Smooth muscle cell (in vitro differentiated cells): ENCODE results near the gene CALU. TPM values are rescaled to one million over a fixed set of nuclear protein-coding genes. Genes with fewer than 3 reads are reported as not detected.

Experiments used
- DNase-seq: peaks from one replicate; lab custom pipeline; 2025; ENCODE audit not compliant: unreplicated experiment; lab: John Stamatoyannopoulos, UW
- H2AFZ ChIP-seq: fragments of 200-600 bp; sonication (generic); 2 replicates; pipeline ENCODE4 v1.6.0; 2016; ENCODE audit warnings: antibody characterized with exemption, low read depth, mild to moderate bottlenecking
- H3F3A ChIP-seq: fragments of 200-600 bp; sonication (generic); 2 replicates; pipeline ENCODE4 v1.6.0; 2017; ENCODE audit warnings: antibody characterized with exemption, low read depth
- H3K27ac ChIP-seq: fragments of 200-600 bp; sonication (generic); 2 replicates; pipeline ENCODE4 v1.5.1; 2016; ENCODE audit warnings: low read depth, mild to moderate bottlenecking
- H3K27me3 ChIP-seq: fragments of 200-600 bp; sonication (generic); 2 replicates; pipeline ENCODE4 v1.6.1; 2016; ENCODE audit warnings: low read depth, mild to moderate bottlenecking
- H3K36me3 ChIP-seq: fragments of 200-600 bp; sonication (generic); 2 replicates; pipeline ENCODE4 v1.5.1; 2016; ENCODE audit warnings: low read depth
- H3K4me1 ChIP-seq: fragments of 200-600 bp; sonication (generic); 2 replicates; pipeline ENCODE4 v1.5.1; 2016; ENCODE audit warnings: low read depth
- H3K4me2 ChIP-seq: fragments of 200-600 bp; sonication (generic); 2 replicates; pipeline ENCODE4 v1.6.0; 2016; ENCODE audit warnings: mild to moderate bottlenecking
- H3K4me3 ChIP-seq: fragments of 200-600 bp; sonication (generic); 2 replicates; pipeline ENCODE4 v1.5.1; 2016; ENCODE audit warnings: mild to moderate bottlenecking
- H3K79me2 ChIP-seq: fragments of 200-600 bp; sonication (generic); 2 replicates; pipeline ENCODE4 v1.6.0; 2016; ENCODE audit warnings: low read depth, mild to moderate bottlenecking
- H3K9ac ChIP-seq: fragments of 200-600 bp; sonication (generic); 2 replicates; pipeline ENCODE4 v1.6.0; 2016; ENCODE audit warnings: low read depth
- H3K9me3 ChIP-seq: fragments of 200-600 bp; sonication (generic); replicated peaks from 2 replicates; pipeline ENCODE4 v1.5.1; 2016; ENCODE audit warnings: low read depth
- H4K20me1 ChIP-seq: fragments of 200-600 bp; sonication (generic); 2 replicates; pipeline ENCODE4 v1.6.0; 2016; ENCODE audit warnings: low read depth
- WGBS: methylation state at CpG from one replicate; pipeline ENCODE4 v1.1.7; 2016; ENCODE audit warnings: low lambda C conversion rate; 5-methylcytosine and 5-hydroxymethylcytosine counted together
- polyA plus RNA-seq: library from polyadenylated mRNA; unstranded; fragments of >200 nt; fragmentation: Nextera tagmentation; extraction: Ambion mirVana; gene quantifications from 2 replicates; pipeline ENCODE4 v1.2.1, GENCODE V29; 2016
- total RNA-seq: library from RNA; depleted of rRNA; stranded (reverse); fragments of >200 nt; gene quantifications from 2 replicates; pipeline ENCODE4 v1.2.3, GENCODE V29; 2014
- TF ChIP-seq, protein P1 (sequence below): fragments of 200-600 bp; sonication (generic); IDR thresholded peaks from 2 replicates; pipeline ENCODE4 v1.5.1; 2017; ENCODE audit warnings: borderline replicate concordance, mild to moderate bottlenecking, antibody characterized with exemption; ENCODE audit not compliant: insufficient read depth, poor library complexity, severe bottlenecking

Gene CALU
- total and polyA plus RNA-seq, 2 experiments from 2014 or later = 679 to 783 TPM

DNA sequence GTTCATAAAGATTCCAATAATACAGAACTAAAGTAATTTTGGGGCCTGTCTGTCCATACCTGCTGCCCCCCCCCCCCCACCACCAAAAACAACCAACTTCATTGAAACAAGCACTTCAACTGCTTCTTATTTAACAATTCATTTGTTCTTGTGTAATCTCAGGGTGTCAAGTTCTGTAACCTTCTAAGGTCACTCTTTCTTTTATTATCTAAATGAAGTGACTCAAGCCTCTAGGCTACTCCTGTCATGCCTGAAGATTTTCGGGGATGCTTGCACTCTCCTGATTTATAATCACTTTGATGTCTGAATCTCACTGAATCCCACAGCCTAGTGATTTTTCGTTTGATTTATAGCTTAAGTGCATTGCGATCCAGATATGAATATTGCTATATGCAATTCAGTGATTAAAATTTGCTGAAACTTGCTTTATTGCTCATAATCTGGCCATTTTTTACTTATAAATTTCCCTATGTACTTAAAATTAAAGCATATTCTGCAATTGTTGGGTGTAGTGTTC is 39.9 kb upstream of the CALU start:
- H3K4me2 ChIP-seq = no peak overlapping the region
- WGBS = 46% methylated on average over 3 of the region's 3 CpGs
- H3F3A ChIP-seq = no peaks in the 10 kb centered on the region
- peaks cover 18% of the 10 kb centered on the region for H3K27me3 ChIP-seq
- no peak overlapping the region for H3K27ac ChIP-seq
- no peak overlapping the region for H3K4me3 ChIP-seq
- no peaks in the 10 kb centered on the region for H4K20me1 ChIP-seq
- no peak overlapping the region for H3K9ac ChIP-seq
- H3K9me3 ChIP-seq = no peaks in the 10 kb centered on the region
- DNase-seq = no peak
- H3K36me3 ChIP-seq = no peaks in the 10 kb centered on the region
- H3K79me2 ChIP-seq = no peaks in the 10 kb centered on the region
- TF ChIP-seq, protein P1, sequence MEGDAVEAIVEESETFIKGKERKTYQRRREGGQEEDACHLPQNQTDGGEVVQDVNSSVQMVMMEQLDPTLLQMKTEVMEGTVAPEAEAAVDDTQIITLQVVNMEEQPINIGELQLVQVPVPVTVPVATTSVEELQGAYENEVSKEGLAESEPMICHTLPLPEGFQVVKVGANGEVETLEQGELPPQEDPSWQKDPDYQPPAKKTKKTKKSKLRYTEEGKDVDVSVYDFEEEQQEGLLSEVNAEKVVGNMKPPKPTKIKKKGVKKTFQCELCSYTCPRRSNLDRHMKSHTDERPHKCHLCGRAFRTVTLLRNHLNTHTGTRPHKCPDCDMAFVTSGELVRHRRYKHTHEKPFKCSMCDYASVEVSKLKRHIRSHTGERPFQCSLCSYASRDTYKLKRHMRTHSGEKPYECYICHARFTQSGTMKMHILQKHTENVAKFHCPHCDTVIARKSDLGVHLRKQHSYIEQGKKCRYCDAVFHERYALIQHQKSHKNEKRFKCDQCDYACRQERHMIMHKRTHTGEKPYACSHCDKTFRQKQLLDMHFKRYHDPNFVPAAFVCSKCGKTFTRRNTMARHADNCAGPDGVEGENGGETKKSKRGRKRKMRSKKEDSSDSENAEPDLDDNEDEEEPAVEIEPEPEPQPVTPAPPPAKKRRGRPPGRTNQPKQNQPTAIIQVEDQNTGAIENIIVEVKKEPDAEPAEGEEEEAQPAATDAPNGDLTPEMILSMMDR = no peak
- peaks cover 5% of the 10 kb centered on the region for H3K4me1 ChIP-seq
- H2AFZ ChIP-seq = no peak overlapping the region

DNA sequence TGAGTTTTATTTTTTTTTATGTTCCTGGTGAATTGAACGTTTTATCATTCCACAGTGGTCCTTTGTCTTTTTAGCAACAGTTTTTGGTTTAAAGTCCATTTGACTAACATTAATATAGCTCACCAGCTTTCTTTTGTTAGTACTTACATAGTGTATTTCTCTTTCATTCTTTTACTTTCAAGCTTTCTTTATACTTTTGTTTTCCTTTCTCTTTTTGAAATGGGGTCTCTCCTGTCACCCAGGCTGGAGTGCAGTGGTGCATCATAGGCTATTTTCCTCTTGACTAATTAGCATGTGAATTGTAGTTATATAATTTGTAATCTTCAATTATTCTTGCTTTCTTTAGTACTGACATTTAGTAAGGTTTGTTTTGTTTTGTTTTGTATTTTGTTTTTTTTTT is 39.3 kb upstream of the CALU start:
- peaks cover 18% of the 10 kb centered on the region for H3K27me3 ChIP-seq
- no peaks in the 10 kb centered on the region for H4K20me1 ChIP-seq
- H2AFZ ChIP-seq = no peak overlapping the region
- no peaks in the 10 kb centered on the region for H3K79me2 ChIP-seq
- no peak overlapping the region for H3K4me3 ChIP-seq
- DNase-seq = no peak
- no peaks in the 10 kb centered on the region for H3K9me3 ChIP-seq
- WGBS = 56% methylated on average over 1 of the region's 1 CpG
- no peak overlapping the region for H3K4me2 ChIP-seq
- H3K36me3 ChIP-seq = no peaks in the 10 kb centered on the region
- no peaks in the 10 kb centered on the region for H3F3A ChIP-seq
- H3K9ac ChIP-seq = no peak overlapping the region
- H3K4me1 ChIP-seq = peaks cover 5% of the 10 kb centered on the region
- TF ChIP-seq, protein P1 = no peak
- no peak overlapping the region for H3K27ac ChIP-seq

DNA sequence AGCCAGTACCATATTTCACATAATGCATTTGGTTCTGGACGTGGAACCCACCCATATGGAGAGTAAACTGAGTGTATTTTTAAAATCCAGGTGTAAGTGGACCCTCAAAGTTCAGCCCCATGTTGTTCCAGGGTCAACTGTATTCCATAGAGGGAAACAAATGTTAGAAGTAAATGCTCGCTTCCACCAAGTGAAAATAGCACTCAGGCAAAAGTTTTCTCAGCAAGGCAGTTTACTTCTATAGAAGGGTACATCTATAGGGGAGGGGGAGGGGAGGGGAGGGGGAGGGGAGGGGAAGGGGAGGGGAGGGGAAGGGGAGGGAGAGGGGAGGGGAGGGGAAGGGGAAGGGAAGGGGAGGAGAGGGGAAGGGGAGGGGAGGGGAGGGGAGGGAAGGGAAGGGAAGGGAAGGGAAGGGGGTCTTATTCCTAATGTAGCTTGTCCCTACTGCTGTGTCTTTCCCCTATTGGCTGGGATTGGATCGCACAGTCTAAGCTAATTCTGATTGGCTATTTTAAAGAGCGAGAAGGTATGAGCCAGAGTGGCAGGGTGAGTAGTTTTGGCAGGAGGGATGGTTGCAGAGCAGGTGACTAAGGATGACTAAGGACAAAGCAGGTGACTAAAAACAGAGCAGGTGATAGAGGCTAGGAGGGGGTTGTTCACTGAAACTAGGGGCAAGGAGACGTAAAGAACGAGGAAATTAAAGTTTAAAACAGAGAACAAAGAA is 37.9 kb upstream of the CALU start:
- TF ChIP-seq, protein P1 = no peak
- no peaks in the 10 kb centered on the region for H3K79me2 ChIP-seq
- peaks cover 5% of the 10 kb centered on the region for H3K4me1 ChIP-seq
- WGBS = 66% methylated on average over 6 of the region's 6 CpGs
- no peak overlapping the region for H3K4me2 ChIP-seq
- H3K9ac ChIP-seq = no peak overlapping the region
- no peaks in the 10 kb centered on the region for H3K36me3 ChIP-seq
- no peak overlapping the region for H3K27ac ChIP-seq
- H3K27me3 ChIP-seq = peaks cover 18% of the 10 kb centered on the region
- no peak overlapping the region for H3K4me3 ChIP-seq
- no peak for DNase-seq
- H3K9me3 ChIP-seq = no peaks in the 10 kb centered on the region
- no peaks in the 10 kb centered on the region for H3F3A ChIP-seq
- no peaks in the 10 kb centered on the region for H4K20me1 ChIP-seq
- no peak overlapping the region for H2AFZ ChIP-seq
